Activated T-cell treated with anti-CD3 and anti-CD28 coated beads for 4 hours (primary cell): Measurements from ENCODE around the gene DNAL4.
"Not testable (repeated sequence)": the region's sequence is repeated elsewhere in the genome, so short reads cannot be mapped to it uniquely, and the experiment has no call there.

Experiments
- DNase-seq: peaks from one replicate; pipeline ENCODE4 v3.0.0-alpha.2; 2020

Gene DNAL4

GRCh38 chr22:38826801-38827200 is 32.9 kb upstream of the DNAL4 start:
- DNase-seq = no peak

DNA sequence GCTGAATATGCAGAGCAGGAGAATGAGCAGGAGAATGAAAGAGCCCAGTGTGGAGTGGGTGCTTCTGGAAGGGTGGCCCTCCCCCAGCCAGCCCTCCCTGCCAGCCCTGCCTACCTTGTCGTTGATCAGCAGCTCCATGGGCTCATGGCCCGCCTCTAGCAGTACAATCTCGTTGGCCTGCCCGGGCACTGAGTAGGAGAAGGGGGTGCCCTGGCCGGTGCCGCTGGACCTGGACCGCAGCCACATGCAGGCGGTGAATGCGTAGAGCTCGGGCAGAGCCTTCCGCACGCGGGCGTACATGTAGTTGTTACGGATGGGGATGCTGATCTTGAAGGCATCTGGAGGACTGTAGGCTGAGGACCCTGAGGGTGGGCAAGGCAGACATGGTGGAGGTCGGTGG is 32.4 kb upstream of the DNAL4 start:
- DNase-seq = no peak

GRCh38 chr22:38824585-38824984 is 30.6 kb upstream of the DNAL4 start:
- DNase-seq = no peak

DNA sequence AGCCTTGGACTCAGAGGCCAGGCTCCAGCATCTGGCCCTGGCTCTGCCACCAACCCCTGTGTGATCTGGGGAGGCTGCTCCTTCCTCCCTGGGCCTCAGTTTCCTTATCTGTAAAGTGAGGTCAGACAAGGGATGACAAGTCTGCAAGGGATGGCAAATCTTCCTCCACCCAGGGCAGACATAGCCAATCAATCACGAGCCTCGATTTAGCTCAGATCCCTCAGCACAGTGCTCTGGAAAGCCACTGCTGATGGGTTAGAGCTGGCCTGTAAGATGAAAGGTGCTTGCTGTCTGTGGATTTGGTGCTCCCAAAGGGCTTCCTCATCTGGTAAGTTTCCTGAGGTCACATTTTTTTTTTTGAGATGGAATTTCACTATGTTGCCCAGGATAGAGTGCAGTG is 29.7 kb upstream of the DNAL4 start:
- no peak for DNase-seq

- no peak for DNase-seq
Observed at GRCh38 chr22:38823076-38823475, 29.1 kb upstream of the DNAL4 start.

DNA sequence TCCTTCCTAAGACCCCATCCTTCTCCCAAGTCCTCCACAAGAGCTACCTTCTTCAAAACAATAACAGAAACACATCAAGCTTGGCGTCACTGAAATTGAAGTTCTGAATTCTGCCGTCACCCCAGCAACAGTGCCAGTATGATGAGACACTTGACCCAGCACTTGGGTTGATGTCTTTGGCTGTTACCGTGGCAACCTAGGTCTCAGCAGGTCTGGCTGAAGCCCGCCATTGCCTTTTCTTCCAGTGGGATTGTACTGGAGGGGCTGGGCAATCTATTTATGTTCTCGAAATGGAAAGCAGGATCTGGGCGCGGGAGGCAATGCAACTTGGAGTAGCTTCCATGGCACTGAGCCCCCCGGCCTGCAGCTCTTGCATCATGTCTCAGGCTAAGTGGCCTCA is 26.1 kb upstream of the DNAL4 start:
- no peak for DNase-seq

DNA sequence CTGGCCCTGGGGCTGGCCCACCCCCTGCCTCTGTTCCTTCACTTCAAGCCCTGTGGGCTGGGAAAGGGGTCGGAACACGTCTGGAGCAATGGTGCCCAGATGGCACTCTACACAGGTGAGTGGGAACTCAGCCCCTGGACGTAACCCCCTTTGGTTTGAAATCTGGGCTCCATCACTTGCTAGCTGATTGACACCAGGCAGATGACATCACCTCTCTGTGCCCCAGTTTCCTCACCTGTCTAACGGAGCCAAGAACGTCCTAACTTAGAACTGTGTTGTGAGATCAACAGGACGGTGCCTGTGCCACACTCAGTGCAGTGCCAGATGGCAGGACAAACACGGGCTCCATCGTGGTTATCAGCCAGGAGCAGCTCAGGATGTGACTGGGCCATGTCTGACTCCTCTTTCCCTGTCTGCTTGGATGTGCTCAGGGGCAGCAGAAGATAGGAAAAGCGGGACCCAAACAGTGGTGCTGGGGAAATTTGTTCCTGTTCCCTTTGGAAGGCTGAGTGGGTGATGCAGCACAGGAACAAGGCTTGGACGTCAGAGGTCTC is 25.5 kb upstream of the DNAL4 start:
- no peak for DNase-seq

- no peak for DNase-seq
Observed at GRCh38 chr22:38817196-38817595, 23.3 kb upstream of the DNAL4 start.

- DNase-seq = no peak
Observed at GRCh38 chr22:38815842-38816241, 21.9 kb upstream of the DNAL4 start.

- DNase-seq = no peak
Observed at GRCh38 chr22:38811241-38811640, 17.3 kb upstream of the DNAL4 start.

DNA sequence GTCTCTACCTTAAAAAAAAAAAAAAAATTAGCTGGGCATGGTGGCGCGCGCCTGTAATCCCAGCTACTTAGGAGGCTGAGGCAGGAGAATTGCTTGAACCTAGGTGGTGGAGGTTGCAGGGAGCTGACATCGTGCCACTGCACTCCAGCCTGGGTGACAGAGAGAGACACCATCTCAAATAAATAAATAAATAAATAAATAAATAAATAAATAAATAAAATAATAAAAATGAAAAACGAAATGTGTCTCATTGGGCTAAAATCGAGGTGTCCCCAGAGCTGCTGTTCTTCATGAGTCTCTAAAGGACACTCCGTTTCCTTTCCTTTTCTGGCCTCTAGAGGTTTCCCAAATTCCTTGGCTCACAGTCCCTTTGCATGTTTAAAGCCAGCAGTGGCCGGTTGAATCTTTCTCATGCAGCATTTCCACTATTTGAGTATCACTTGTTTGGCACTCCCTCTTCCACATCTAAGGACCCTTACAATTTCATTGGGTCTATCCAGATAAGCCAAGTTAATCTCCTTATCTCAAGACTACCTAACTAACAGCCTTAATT is 11.2 kb upstream of the DNAL4 start:
- not testable (repeated sequence) for DNase-seq

DNA sequence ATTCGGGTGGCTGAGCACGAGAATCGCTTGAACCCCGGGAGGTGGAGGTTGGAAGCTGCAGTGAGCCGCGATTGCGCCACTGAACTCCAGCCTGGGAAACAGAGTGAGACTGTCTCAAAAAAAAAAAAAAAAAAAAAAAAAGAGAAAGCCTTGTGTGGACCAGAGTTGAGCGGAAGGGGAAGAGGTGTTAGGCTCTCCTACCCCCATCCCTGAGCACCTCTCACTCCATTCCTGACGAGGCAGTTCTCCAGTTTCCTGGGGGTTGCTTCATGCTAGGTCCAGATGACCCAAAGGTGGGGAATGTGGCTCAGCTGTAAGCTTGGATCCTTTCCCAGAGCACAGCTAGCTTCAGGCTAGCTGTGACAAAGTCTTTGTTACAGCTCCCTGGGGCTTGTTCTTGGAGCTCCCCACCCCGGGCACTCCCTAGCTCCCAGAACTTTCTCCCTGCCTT is 8.8 kb upstream of the DNAL4 start:
- DNase-seq = no peak

- no peak for DNase-seq
Observed at GRCh38 chr22:38799265-38800002, 5.5 kb upstream of the DNAL4 start.

DNA sequence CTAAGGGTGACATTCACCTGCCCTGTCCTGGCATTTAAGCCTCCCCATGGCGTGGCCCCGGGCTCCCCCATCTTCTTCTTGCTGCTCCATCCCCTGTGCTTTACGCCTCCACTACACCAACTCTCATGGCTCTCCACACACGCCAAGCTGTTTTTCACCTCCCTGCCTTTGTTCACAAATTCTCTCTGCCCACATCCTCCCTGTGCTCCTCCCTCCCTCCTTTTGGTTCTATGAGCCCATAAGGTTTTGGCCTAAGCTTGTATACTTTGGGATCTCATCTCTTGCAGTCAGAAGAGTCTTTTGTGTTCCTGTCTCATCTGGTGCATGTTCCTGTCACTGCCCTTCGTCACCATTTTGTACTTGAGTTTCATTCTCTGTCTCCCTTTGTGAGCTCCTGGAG is 4.6 kb upstream of the DNAL4 start:
- DNase-seq = no peak

- no peak for DNase-seq
Observed at GRCh38 chr22:38796262-38796957, 2.5 kb upstream of the DNAL4 start.

DNA sequence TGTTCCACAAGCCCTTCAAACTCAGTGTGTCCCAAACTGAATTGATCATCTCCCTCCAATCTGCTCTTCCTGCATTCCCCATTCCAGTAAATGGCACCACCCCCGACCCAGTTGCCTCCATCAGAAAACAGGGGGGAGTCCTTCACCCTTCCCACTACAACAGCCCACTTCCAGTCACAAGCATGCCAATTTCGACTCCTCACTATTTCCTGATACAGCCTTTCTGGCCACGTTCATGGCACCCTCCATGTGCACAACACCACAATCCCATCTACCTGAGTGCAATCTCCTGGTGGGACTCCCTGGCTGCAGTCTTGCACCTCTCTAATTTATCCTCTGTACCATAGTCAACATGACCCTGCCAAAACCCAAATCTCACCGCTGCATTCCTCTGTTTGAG is 1.6 kb upstream of the DNAL4 start:
- no peak for DNase-seq

DNA sequence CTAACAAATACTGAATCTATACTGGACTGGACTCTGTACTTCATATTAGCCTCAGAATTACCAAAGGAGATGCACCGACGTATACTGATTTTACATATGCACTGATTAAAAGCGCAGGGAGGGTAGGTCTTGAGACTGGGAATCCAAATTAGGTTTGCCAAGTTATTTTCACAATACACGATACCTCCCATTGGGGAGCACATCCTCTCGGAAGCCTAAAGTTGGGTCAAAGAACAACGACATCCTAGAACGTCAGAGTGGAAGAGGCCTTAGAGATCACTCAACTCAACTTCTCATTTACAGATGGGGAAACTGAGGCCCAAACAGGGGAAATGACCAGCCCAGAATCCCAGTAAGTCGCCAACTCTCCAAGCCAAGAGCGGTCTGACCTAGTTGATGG is 626 bp downstream of the DNAL4 start:
- no peak for DNase-seq

- DNase-seq = no peak
Observed at GRCh38 chr22:38792833-38793232, 1.1 kb downstream of the DNAL4 start.

DNA sequence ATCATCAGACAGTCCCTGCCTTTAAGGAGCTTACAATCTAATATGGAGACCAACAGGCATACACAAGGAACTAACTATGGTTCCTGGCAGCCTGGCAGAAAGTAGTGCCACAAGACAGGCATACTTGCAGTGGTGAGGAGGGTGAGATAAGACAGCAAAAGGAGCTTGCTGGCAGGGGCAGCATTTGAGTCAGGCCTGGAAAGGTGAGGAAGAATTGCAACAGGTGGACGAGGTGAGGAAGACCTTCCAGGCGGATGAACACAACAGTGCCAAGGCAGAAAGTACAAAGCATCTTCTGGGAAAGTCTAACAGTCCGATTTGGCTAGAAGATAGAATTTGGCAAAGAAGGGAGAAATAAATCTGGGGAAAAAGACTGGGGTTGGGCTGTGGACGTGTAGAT is 4.3 kb downstream of the DNAL4 start:
- DNase-seq = no peak

DNA sequence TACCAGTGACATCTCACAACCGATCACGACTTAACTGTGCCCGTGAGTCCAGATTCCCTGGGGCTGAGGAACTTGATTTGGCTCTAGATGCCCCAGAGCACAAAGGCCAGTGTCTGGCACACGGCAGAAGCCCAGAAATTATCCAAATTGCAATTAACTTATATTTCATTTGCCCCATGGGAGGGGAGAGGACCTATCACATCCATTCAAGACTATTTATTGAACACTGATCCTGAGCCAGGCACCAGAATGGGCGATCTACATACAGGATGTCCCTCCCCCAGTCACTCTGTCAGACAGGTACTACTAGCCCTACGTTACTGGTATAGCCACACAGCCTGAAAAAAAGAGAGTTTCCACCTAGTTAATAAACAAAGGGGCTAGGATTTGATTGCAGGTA is 5.1 kb downstream of the DNAL4 start:
- no peak for DNase-seq

- no peak for DNase-seq
Observed at GRCh38 chr22:38788021-38788816, 5.7 kb downstream of the DNAL4 start.

- no peak for DNase-seq
Observed at GRCh38 chr22:38786631-38787030, 7.3 kb downstream of the DNAL4 start.

DNA sequence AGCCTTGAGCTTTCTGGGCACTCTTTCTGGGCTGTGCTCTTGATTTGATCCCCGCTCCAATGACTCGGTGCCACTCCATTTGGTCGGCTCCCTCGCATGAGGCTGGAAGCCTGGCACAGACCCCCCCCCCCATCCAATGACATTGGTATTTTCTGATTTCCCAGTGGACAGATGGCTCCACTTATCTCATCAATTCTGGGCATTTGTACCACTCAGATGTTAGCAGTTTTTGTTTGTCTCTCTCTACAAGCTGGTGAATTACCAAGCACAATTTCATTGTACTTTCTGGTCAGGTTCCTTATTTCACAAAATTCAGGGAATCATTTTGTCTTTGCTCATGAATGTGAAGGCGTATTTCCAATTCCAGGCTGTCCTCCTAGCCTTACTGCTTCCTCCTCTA is 9.1 kb downstream of the DNAL4 start:
- DNase-seq = no peak
